OCI-LY1 (cell line): ENCODE measurements around the gene INPP5A.

Source experiments
- H2AFZ ChIP-seq: fragments of 200-600 bp; sonication (generic), shearing (Covaris generic); 2 replicates; pipeline ENCODE4 v1.6.0; 2014; ENCODE audit warnings: antibody characterized with exemption, mild to moderate bottlenecking, low read length
- H3F3A ChIP-seq: fragments of 200-600 bp; sonication (generic), shearing (Covaris generic); 2 replicates; pipeline ENCODE4 v1.6.0; 2014; ENCODE audit warnings: mild to moderate bottlenecking, antibody characterized with exemption, low read length, moderate library complexity; ENCODE audit not compliant: insufficient read depth
- H3K27ac ChIP-seq: fragments of 200-600 bp; sonication (generic); 2 replicates; pipeline ENCODE4 v1.5.1; 2014; ENCODE audit warnings: low read length, mixed run types, mild to moderate bottlenecking, low read depth; ENCODE audit not compliant: poor library complexity, severe bottlenecking
- H3K27me3 ChIP-seq: fragments of 200-600 bp; sonication (generic); 2 replicates; pipeline ENCODE4 v1.6.0; 2014; ENCODE audit warnings: antibody characterized with exemption, mild to moderate bottlenecking, low read length, moderate library complexity; ENCODE audit not compliant: insufficient read depth
- H3K36me3 ChIP-seq: fragments of 200-600 bp; sonication (generic); 2 replicates; pipeline ENCODE4 v1.6.1; 2014; ENCODE audit warnings: mild to moderate bottlenecking, antibody characterized with exemption, low read length, moderate library complexity, mixed read lengths; ENCODE audit not compliant: insufficient read depth
- H3K4me1 ChIP-seq: fragments of 200-600 bp; sonication (generic); 2 replicates; pipeline ENCODE4 v1.5.1; 2014; ENCODE audit warnings: mild to moderate bottlenecking, low read length, moderate library complexity; ENCODE audit not compliant: insufficient read depth, severe bottlenecking
- H3K4me2 ChIP-seq: fragments of 200-600 bp; sonication (generic), shearing (Covaris generic); 2 replicates; pipeline ENCODE4 v1.6.1; 2014; ENCODE audit warnings: low read length
- H3K4me3 ChIP-seq: fragments of 200-600 bp; sonication (generic); 2 replicates; pipeline ENCODE4 v1.5.1; 2014; ENCODE audit warnings: low read length, low read depth, mild to moderate bottlenecking, mixed read lengths; ENCODE audit not compliant: poor library complexity, severe bottlenecking
- H3K79me2 ChIP-seq: fragments of 200-600 bp; shearing (Covaris generic); 2 replicates; pipeline ENCODE4 v1.6.1; 2016; ENCODE audit warnings: mixed run types, low read length, mixed read lengths; ENCODE audit not compliant: insufficient read depth
- H3K9ac ChIP-seq: fragments of 200-600 bp; sonication (generic), shearing (Covaris generic); 2 replicates; pipeline ENCODE4 v1.6.1; 2014; ENCODE audit warnings: mild to moderate bottlenecking, low read length, mixed read lengths
- H3K9me2 ChIP-seq: fragments of 200-600 bp; sonication (generic), shearing (Covaris generic); 2 replicates; pipeline ENCODE4 v1.6.1; 2014; ENCODE audit warnings: low read depth, mild to moderate bottlenecking, low read length, mixed read lengths
- H3K9me3 ChIP-seq: fragments of 200-600 bp; shearing (Covaris generic); 2 replicates; pipeline ENCODE4 v1.6.1; 2014; ENCODE audit warnings: low read length, mixed read lengths
- H4K20me1 ChIP-seq: fragments of 200-600 bp; sonication (generic), shearing (Covaris generic); 2 replicates; pipeline ENCODE4 v1.6.0; 2016; ENCODE audit warnings: mild to moderate bottlenecking, low read length; ENCODE audit not compliant: insufficient read depth
- CTCF ChIP-seq: fragments of 200-600 bp; sonication (generic), shearing (Covaris generic); IDR thresholded peaks from 2 replicates; pipeline ENCODE4 v1.5.1; 2017; ENCODE audit warnings: mild to moderate bottlenecking, antibody characterized with exemption, low read length, moderate library complexity, mixed read lengths
- EZH2 ChIP-seq: fragments of 200-600 bp; sonication (generic), shearing (Covaris generic); IDR thresholded peaks from 2 replicates; pipeline ENCODE4 v1.8.0; 2017; ENCODE audit warnings: borderline replicate concordance, mixed run types, mild to moderate bottlenecking, antibody characterized with exemption, low read length, moderate library complexity, mixed read lengths

INPP5A gene

GRCh38 chr10:132708936-132709335 is 171.3 kb downstream of the INPP5A start:
- Histone ChIP-seq H3K79me2 (no peaks in the 10 kb centered on the region), H4K20me1 (no peaks in the 10 kb centered on the region), H3K9me2 (no peaks in the 10 kb centered on the region), H3K4me1 (no peaks in the 10 kb centered on the region), H2AFZ (no peak overlapping the region), H3K9me3 (0 out of 2 replicates have a peak, but pooled peaks cover 4% of the 10 kb centered on the region), H3K9ac (no peak overlapping the region), H3K36me3 (no peaks in the 10 kb centered on the region), H3K27ac (no peak overlapping the region), H3K4me2 (no peak overlapping the region), H3K27me3 (no peaks in the 10 kb centered on the region), H3F3A (no peaks in the 10 kb centered on the region), H3K4me3 (no peak overlapping the region)
- no peak for TF ChIP-seq EZH2

DNA sequence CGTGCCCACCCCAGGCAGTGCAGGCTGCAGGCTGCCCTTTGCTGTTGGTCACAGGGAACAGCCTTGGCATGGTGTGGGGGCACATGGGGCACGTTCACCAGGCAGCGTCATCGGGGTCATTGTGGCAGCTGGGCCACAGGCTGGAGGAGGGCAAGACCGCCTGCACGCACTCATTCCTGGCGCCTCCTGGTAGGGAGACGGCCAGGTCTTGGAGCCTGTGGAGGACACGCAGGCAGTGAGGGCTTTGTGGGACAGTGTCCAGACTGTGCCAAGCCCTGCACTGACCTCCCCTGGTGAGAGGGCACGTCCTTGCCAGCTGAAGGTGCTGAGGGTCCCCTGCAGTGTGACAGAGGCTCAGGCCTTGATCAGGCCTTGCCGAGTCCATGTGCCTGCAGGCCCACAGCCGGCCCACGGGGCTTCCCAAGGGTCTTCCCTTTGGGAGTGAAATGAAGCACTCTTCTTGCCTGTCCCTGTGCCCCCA is 171.9 kb downstream of the INPP5A start:
- H3K9me3 ChIP-seq = 0 out of 2 replicates have a peak, but pooled peaks cover 4% of the 10 kb centered on the region
- no peak overlapping the region for H3K4me3 ChIP-seq
- H3K9ac ChIP-seq = no peak overlapping the region
- H3K9me2 ChIP-seq = no peaks in the 10 kb centered on the region
- no peaks in the 10 kb centered on the region for H3K27me3 ChIP-seq
- H3K4me1 ChIP-seq = no peaks in the 10 kb centered on the region
- no peak overlapping the region for H3K27ac ChIP-seq
- H3F3A ChIP-seq = no peaks in the 10 kb centered on the region
- no peak overlapping the region for H2AFZ ChIP-seq
- H3K36me3 ChIP-seq = no peaks in the 10 kb centered on the region
- no peak overlapping the region for H3K4me2 ChIP-seq
- no peaks in the 10 kb centered on the region for H3K79me2 ChIP-seq
- no peaks in the 10 kb centered on the region for H4K20me1 ChIP-seq
- no peak for TF ChIP-seq EZH2
- no peak for TF ChIP-seq CTCF

DNA sequence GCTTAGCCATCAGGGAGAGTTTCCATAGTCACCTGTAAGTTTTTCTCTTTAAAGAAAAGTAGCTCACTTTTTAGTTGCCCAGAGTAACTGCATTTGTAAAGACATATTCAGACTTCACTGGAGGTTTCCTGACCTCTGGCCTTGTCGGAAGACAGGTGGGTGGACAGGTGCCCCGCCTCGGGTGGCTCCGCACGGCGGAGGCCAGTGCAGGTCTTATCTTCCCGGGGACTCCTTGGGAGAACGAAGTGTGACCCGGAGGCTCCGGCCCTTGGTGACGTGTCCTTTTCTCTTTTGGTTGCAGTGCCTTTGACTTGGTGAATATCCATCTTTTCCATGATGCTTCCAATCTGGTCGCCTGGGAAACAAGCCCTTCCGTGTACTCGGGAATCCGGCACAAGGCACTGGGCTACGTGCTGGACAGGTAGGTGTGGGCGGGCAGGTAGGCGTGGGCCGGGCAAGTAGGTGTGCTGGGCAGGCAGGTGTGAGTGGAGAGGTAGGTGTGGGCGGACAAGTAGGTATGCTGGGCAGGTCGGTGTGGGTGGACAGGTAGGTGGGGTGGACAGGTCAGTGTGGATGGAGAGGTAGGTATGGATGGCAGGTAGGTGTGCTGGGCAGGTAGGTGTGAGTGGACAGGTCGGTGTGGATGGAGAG is 172.6 kb downstream of the INPP5A start:
- H3K27ac ChIP-seq = no peak overlapping the region
- 0 out of 2 replicates have a peak, but pooled peaks cover 4% of the 10 kb centered on the region for H3K9me3 ChIP-seq
- no peaks in the 10 kb centered on the region for H3K27me3 ChIP-seq
- H3K36me3 ChIP-seq = no peaks in the 10 kb centered on the region
- H3F3A ChIP-seq = no peaks in the 10 kb centered on the region
- H3K9me2 ChIP-seq = no peaks in the 10 kb centered on the region
- no peak overlapping the region for H3K4me2 ChIP-seq
- H3K79me2 ChIP-seq = no peaks in the 10 kb centered on the region
- H2AFZ ChIP-seq = no peak overlapping the region
- H4K20me1 ChIP-seq = no peaks in the 10 kb centered on the region
- TF ChIP-seq CTCF (no peak), EZH2 (no peak)
- no peak overlapping the region for H3K4me3 ChIP-seq
- H3K4me1 ChIP-seq = no peaks in the 10 kb centered on the region
- no peak overlapping the region for H3K9ac ChIP-seq
